Stomach (tissue), 9 donors: ENCODE measurements around the gene APOBEC3A. TPM values are rescaled to one million over a fixed set of nuclear protein-coding genes. Genes with fewer than 3 reads are reported as not detected.

Experiments
- DNase-seq, 2 donors: peaks; one replicate each; pipeline versions ENCODE4 v3.0.0 to v3.0.0-alpha.2; 2013 to 2019
- H3K27ac ChIP-seq, 5 donors: fragments of 200-600 bp in 4 of 5; sonication (generic) in 4 of 5; one replicate each; pipeline ENCODE4 v1.5.1; 2013 to 2019; ENCODE audit warnings: mild to moderate bottlenecking in 1 of 5, moderate library complexity in 1 of 5
- H3K27me3 ChIP-seq, 3 donors: fragments of 200-600 bp; sonication (generic); one replicate each; pipeline ENCODE4 v1.5.1; 2017 to 2019; ENCODE audit warnings: mixed run types in 1 of 3
- H3K36me3 ChIP-seq, 4 donors: fragments of 200-600 bp; sonication (generic); 1 replicate in 3 of 4; 2 replicates in 1 of 4; pipeline ENCODE4 v1.5.1; 2016 to 2019
- H3K4me1 ChIP-seq, 4 donors: fragments of 200-600 bp; sonication (generic); one replicate each; pipeline ENCODE4 v1.5.1; 2016 to 2019
- H3K4me3 ChIP-seq, 4 donors: fragments of 200-600 bp; sonication (generic) in 3 of 4; one replicate each; pipeline ENCODE4 v1.5.1; 2016 to 2019; ENCODE audit warnings: mild to moderate bottlenecking in 1 of 4
- H3K9me3 ChIP-seq, 4 donors: fragments of 200-600 bp; sonication (generic); one replicate each; pipeline ENCODE4 v1.5.1; 2016 to 2019
- EP300 ChIP-seq: sonication (generic); formaldehyde crosslinking; IDR thresholded peaks from one replicate; pipeline ENCODE4 v1.6.1; 2017; ENCODE audit warnings: antibody characterized with exemption
- POLR2A ChIP-seq, 4 donors: fragments of 450-650 bp; IDR thresholded peaks; one replicate each; pipeline ENCODE4 v1.6.1; 2016; ENCODE audit warnings: antibody characterized with exemption in 4 of 4, control low read depth in 2 of 4, mild to moderate bottlenecking in 1 of 4, moderate library complexity in 1 of 4
- POLR2AphosphoS5 ChIP-seq, 3 donors: sonication (generic); formaldehyde crosslinking; IDR thresholded peaks; one replicate each; pipeline ENCODE4 v1.6.1; 2016; ENCODE audit warnings: antibody characterized with exemption in 3 of 3
- WGBS, 5 donors: extraction: QIAGEN DNeasy Blood & Tissue Kit in 3 of 5; methylation state at CpG; one replicate each; pipeline versions ENCODE4 v1.1.5 to v1.1.7; 2013 to 2018; 5-methylcytosine and 5-hydroxymethylcytosine counted together
- intact Hi-C: fragments of 100-400 bp; cut with DNase I; formaldehyde crosslinking; loops from one replicate; pipeline ENCODE4 v1.15.1; 2023; ENCODE audit warnings: low total_unique reads
- polyA plus RNA-seq, 3 donors: library from polyadenylated mRNA; stranded (reverse); fragments of 200-250 nt; gene quantifications; one replicate each; pipeline ENCODE4 v1.2.3, GENCODE V29; 2013
- total RNA-seq, 5 donors: library from RNA; depleted of rRNA; stranded (reverse); fragments of >200 nt; gene quantifications; one replicate each; pipeline versions ENCODE4 v1.1.0 to v1.2.3, GENCODE V29; 2014 to 2016
- TF ChIP-seq, protein P1 (sequence below), 7 experiments: fragments of 450-650 bp in 4 of 7; fragments of 200-600 bp in 3 of 7; sonication (generic) in 3 of 7; IDR thresholded peaks; one replicate each; pipeline ENCODE4 v1.5.1; 2016 to 2019; ENCODE audit warnings: antibody characterized with exemption in 7 of 7, control low read depth in 2 of 7, mild to moderate bottlenecking in 1 of 7
- donor health status: healthy with polysubstance abuse.
- donor health status: Bipolar disorder and iron deficiency.
- donor health status: healthy.

The APOBEC3A gene
- total and polyA plus RNA-seq, 8 donors, result 1.2 to 3.3 (median 1.8) TPM; not detected in 4

DNA sequence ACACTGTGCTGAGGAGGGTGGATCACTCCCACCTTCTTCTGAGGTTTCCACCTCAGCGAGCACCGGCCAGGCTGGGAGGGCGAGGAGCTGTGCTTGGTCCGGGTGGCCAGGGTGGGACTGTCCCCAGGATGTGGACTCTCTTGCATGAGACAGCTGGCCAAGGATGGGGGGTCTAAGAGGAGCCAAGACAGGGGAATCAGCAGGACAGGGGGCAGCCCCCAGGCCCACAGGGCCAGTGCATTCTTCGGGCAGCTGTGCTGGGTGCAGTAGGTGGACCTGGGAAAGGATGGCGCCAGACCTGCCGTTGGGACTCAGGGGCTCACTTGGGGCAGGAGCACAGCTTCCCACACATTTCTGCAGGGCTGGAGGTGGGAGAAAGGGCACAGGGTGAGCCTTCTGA is 9.5 kb downstream of the APOBEC3A start:
- TF ChIP-seq POLR2A (IDR thresholded peaks at IDR 0.05), result no peak
- TF ChIP-seq, protein P1, sequence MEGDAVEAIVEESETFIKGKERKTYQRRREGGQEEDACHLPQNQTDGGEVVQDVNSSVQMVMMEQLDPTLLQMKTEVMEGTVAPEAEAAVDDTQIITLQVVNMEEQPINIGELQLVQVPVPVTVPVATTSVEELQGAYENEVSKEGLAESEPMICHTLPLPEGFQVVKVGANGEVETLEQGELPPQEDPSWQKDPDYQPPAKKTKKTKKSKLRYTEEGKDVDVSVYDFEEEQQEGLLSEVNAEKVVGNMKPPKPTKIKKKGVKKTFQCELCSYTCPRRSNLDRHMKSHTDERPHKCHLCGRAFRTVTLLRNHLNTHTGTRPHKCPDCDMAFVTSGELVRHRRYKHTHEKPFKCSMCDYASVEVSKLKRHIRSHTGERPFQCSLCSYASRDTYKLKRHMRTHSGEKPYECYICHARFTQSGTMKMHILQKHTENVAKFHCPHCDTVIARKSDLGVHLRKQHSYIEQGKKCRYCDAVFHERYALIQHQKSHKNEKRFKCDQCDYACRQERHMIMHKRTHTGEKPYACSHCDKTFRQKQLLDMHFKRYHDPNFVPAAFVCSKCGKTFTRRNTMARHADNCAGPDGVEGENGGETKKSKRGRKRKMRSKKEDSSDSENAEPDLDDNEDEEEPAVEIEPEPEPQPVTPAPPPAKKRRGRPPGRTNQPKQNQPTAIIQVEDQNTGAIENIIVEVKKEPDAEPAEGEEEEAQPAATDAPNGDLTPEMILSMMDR (IDR thresholded peaks at IDR 0.05), result no peak
- TF ChIP-seq POLR2AphosphoS5 (IDR thresholded peaks at IDR 0.05), result no peak
- Histone ChIP-seq H3K9me3 (no peaks in the 10 kb centered on the region), H3K27ac (peak overlapping the region in 2 of 5 donors; percentile 61 to 65), H3K27me3 (peaks cover 0 to 13% (median 0%) of the 10 kb centered on the region in 3 donors), H3K4me3 (no peak overlapping the region), H3K36me3 (no peaks in the 10 kb centered on the region), H3K4me1 (peaks cover 0 to 25% (median 10%) of the 10 kb centered on the region in 4 donors)
- DNase-seq, result no peak
- intact Hi-C loops, result no loop called here
- WGBS, 5 donors, result 93 to 96% (median 95%) methylated on average over 7 of the region's 7 CpGs; no CpG with 5 or more reads in 1 of the 5 donors

DNA sequence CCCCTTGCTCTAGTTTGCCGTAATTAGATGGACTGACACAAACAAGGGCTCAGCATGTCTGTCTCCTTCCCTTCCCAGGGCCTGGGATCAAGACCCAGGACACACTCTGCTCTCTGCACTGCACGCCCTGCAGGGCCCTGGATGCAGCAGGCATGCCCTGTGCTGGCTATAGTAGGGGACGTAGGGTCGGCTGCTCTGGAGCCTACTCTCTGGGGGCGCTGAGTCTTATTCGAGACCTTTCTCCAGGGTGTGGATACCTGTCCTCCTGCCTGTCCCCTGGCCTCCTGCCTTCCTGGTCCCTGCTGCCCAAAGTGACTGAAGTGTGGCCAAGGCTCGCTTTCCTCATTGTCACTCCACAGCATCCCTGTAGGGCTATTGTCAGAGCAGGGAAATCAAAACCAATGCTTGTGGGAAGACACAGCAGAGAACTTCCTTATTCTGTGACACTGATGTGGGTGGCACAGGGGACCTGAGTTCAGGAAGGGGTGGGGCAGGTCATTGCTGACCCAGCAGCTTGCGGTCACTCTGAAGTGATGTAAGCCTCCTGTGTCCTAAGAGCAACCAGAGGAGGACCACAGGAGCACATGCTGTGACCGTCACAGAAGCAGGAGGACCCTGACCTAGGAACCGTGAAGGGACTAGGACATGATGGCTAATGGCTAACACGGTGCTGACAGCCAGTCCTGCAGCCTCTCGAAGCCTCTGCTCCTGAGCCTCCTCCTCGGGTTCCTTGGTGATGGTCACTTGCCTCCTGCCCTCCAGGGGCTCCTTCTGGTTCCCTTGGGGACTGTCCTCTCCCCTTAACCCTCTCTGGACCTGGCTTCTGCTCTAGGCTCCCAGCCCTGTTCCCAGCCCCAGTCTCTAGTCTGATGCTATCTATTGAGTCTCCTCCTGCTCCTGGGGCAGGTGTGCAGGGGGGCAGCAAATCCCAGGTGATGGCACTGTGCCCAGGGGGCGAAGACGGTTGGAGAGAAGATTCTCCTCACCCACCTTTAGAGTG is 10.3 kb downstream of the APOBEC3A start:
- Histone ChIP-seq H3K9me3 (no peaks in the 10 kb centered on the region), H3K4me1 (peaks cover 0 to 25% (median 10%) of the 10 kb centered on the region in 4 donors), H3K27ac (peak overlapping the region in 2 of 5 donors; percentile 61 to 65), H3K27me3 (peaks cover 0 to 13% (median 0%) of the 10 kb centered on the region in 3 donors), H3K36me3 (no peaks in the 10 kb centered on the region), H3K4me3 (no peak overlapping the region)
- DNase-seq, result peak in 1 of 2 donors; percentile 41
- TF ChIP-seq EP300, result no peak
- TF ChIP-seq POLR2AphosphoS5 (IDR thresholded peaks at IDR 0.05), result peak in 1 of 3 donors; percentile 13
- WGBS, 5 donors, result 78 to 89% (median 82%) methylated on average over 15 of the region's 15 CpGs; no CpG with 5 or more reads in 1 of the 5 donors
- intact Hi-C loops, result no loop called here

DNA sequence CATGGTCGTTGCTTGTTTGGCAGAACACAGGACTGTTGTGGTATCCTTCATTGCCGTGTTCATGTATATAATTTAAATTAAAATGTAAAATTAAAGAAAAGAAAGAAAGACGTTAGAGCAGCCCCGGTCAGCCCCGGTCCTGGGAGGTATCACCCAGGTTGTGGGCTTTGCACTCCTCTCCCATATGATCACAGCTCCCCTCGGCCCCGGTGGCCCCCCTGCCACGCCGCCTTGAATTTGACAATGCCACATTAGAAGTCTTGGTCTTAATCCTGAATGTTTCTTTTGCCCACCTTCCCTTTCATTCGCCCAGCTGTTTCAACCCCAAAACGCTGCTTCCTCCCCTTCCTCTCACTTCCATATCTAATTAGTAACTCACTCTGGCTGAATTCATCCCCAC is 11.4 kb downstream of the APOBEC3A start:
- no peak for DNase-seq
- Histone ChIP-seq H3K4me3 (no peak overlapping the region), H3K9me3 (no peaks in the 10 kb centered on the region), H3K27ac (no peak overlapping the region), H3K4me1 (peaks cover 0 to 24% (median 7%) of the 10 kb centered on the region in 4 donors), H3K36me3 (no peaks in the 10 kb centered on the region), H3K27me3 (peaks cover 0 to 13% (median 0%) of the 10 kb centered on the region in 3 donors)
- no peak for TF ChIP-seq POLR2A (IDR thresholded peaks at IDR 0.05)
- no peak for TF ChIP-seq POLR2AphosphoS5 (IDR thresholded peaks at IDR 0.05)
- TF ChIP-seq EP300, result no peak
- TF ChIP-seq, protein P1 (IDR thresholded peaks at IDR 0.05), result no peak
- intact Hi-C loops, result no loop called here
- 82 to 88% (median 87%) methylated on average over 11 of the region's 11 CpGs; no CpG with 5 or more reads in 1 of the 5 donors for WGBS, 5 donors

DNA sequence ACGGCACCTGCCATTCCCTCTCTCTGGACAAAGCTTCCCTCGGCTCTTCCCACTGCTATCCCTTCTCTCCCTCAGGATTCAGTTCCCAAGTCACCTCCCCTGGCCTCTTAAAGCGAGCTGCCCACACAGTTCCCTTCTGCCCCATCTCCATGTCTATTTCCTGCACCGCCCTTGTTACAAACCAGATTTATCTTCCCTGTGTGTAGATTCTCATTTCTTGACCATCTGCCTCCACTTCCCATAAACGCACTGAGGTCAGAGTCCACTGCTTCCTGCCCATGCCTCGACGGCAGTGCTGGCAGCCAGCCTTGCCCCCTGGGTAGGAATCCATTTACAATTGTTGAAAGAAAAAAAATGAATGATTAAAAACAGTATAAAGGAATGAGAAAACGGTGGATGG is 13.1 kb downstream of the APOBEC3A start:
- TF ChIP-seq POLR2A (IDR thresholded peaks at IDR 0.05) (no peak), POLR2AphosphoS5 (IDR thresholded peaks at IDR 0.05) (no peak), EP300 (no peak)
- TF ChIP-seq, protein P1 (IDR thresholded peaks at IDR 0.05), result no peak
- no peak overlapping the region for H3K4me3 ChIP-seq
- WGBS, 5 donors, result 37 to 50% (median 44%) methylated on average over 8 of the region's 8 CpGs; no CpG with 5 or more reads in 1 of the 5 donors
- intact Hi-C loops, result no loop called here
- H3K36me3 ChIP-seq, result no peaks in the 10 kb centered on the region
- H3K27ac ChIP-seq, result no peak overlapping the region
- H3K4me1 ChIP-seq, result peaks cover 0 to 16% (median 0%) of the 10 kb centered on the region in 4 donors
- no peak for DNase-seq
- H3K9me3 ChIP-seq, result no peaks in the 10 kb centered on the region
- peaks cover 0 to 13% (median 0%) of the 10 kb centered on the region in 3 donors for H3K27me3 ChIP-seq
